ENCODE results near the gene ARL16.

ARL16 gene

GRCh38 chr17:81641825-81642489 is 41.6 kb downstream of the ARL16 start:
- no peak for DNase-seq

- DNase-seq = no peak
Measured at GRCh38 chr17:81640011-81640410, 43.6 kb downstream of the ARL16 start.

GRCh38 chr17:81638683-81639082 is 44.9 kb downstream of the ARL16 start:
- no peak for DNase-seq

- peak; percentile 92 for DNase-seq
Measured at GRCh38 chr17:81636505-81637288, 46.9 kb downstream of the ARL16 start, which contains the start of the genes NPLOC4 and TSPAN10. Gene NPLOC4, minus strand, starts transcription at chr17:81637112. Its CDS starts 182 bp downstream, at chr17:81636930. Gene TSPAN10, plus strand, starts transcription at chr17:81637196. Its CDS starts 5,217 bp downstream, at chr17:81642413.

- no peak for DNase-seq
Measured at GRCh38 chr17:81635973-81636504, 47.6 kb downstream of the ARL16 start.

DNA sequence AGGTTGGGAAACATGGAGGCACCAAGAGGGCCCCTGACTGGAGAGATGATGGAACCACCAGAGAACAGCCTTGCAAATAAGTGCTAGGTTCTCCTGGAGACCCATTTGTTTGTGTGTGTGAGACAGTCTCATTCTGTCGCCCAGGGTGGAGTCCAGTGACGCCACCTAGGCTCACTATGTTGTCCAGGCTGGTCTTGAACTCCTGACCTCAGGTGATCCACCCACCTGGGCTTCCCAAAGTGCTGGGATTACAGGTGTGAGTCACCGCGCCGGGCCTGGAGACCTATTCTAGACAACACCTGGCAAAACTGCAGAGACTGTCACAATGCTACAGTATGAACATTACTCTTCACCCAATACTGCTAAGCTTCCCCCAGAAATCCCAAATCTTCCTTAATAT is 48.2 kb downstream of the ARL16 start:
- no peak for DNase-seq

DNA sequence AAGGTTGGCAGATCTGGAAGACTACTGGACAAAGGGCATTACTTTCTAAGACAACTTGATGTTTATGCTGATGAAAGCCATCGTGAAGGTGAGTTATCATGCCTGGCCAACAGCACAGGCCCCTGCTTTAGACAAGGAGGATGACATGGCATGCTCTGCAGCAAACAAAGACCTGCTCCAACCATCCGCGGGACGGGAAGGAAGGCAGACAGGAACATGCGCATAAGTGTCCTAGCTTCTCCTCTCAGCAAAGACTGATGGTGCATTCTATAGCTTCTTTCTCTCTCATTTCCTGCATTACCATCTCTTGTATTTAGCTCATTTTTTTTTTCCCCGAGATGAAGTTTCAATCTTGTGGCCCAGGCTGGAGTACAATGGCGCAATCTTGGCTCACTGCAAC is 52.1 kb downstream of the ARL16 start:
- no peak for DNase-seq
